SK-N-SH (cell line): Measurements from ENCODE around the gene RAB33B. TPM values are rescaled to one million over a fixed set of nuclear protein-coding genes. Genes with fewer than 3 reads are reported as not detected.

Experiments used
- CTCF ChIA-PET: fragments of 300-600, 350-600 bp; formaldehyde crosslinking; extraction: SDS; loops from one replicate; lab custom pipeline; 2021; lab: Yijun Ruan, JAX
- POLR2A ChIA-PET: fragments of 350-600 bp; sonication (Branson Sonifier 250); formaldehyde crosslinking; extraction: SDS; loops from one replicate; lab custom pipeline; 2020; ENCODE audit warnings: antibody characterized with exemption, inconsistent platforms; lab: Yijun Ruan, JAX
- DNase-seq: peaks from one replicate; pipeline ENCODE4 v3.0.0; 2012
- H2AFZ ChIP-seq: fragments of 200-600 bp; sonication (generic); 2 replicates; pipeline ENCODE4 v1.8.1; 2016; ENCODE audit warnings: antibody characterized with exemption, mild to moderate bottlenecking, low read depth
- H3F3A ChIP-seq: fragments of 200-600 bp; sonication (generic); replicated peaks from 2 replicates; pipeline ENCODE3; 2016; ENCODE audit warnings: antibody characterized with exemption, mild to moderate bottlenecking; ENCODE audit not compliant: insufficient read depth
- H3K27ac ChIP-seq, 2 experiments: fragments of 200-500 bp in 1 of 2; fragments of 200-600 bp in 1 of 2; sonication (Bioruptor generic) in 1 of 2; sonication (generic), shearing (Covaris generic) in 1 of 2; 2 replicates each; pipeline versions ENCODE4 v1.5.1 to v1.6.1; 2014 to 2016; ENCODE audit warnings: low read depth in 2 of 2, inconsistent platforms in 1 of 2, low read length in 1 of 2, mild to moderate bottlenecking in 1 of 2, mixed read lengths in 1 of 2
- H3K27me3 ChIP-seq: fragments of 200-600 bp; sonication (generic), shearing (Covaris generic); 2 replicates; pipeline ENCODE4 v1.6.1; 2016; ENCODE audit warnings: mixed run types; ENCODE audit not compliant: insufficient read depth
- H3K36me3 ChIP-seq, 2 experiments: fragments of 200-500 bp in 1 of 2; fragments of 200-600 bp in 1 of 2; sonication (Bioruptor generic) in 1 of 2; sonication (generic) in 1 of 2; replicated peaks in 1 of 2; 2 replicates each; pipeline versions ENCODE3 to v1.5.1; 2014 to 2016; ENCODE audit warnings: low read length in 1 of 2, mild to moderate bottlenecking in 1 of 2; ENCODE audit not compliant: insufficient read depth in 2 of 2, control insufficient read depth in 1 of 2
- H3K4me1 ChIP-seq, 2 experiments: fragments of 200-500 bp in 1 of 2; fragments of 200-600 bp in 1 of 2; sonication (Bioruptor generic) in 1 of 2; sonication (generic), shearing (Covaris generic) in 1 of 2; 2 replicates each; pipeline versions ENCODE4 v1.5.1 to v1.6.1; 2014 to 2016; ENCODE audit warnings: low read depth in 1 of 2, low read length in 1 of 2, mixed run types in 1 of 2; ENCODE audit not compliant: insufficient read depth in 2 of 2, control insufficient read depth in 1 of 2
- H3K4me2 ChIP-seq: fragments of 200-600 bp; sonication (generic), shearing (Covaris generic); 2 replicates; pipeline ENCODE4 v1.6.1; 2017; ENCODE audit warnings: mixed run types
- H3K4me3 ChIP-seq, 2 experiments: fragments of 200-500 bp in 1 of 2; fragments of 200-600 bp in 1 of 2; sonication (Bioruptor generic) in 1 of 2; sonication (generic), shearing (Covaris generic) in 1 of 2; 2 replicates each; pipeline versions ENCODE4 v1.5.1 to v1.8.1; 2014 to 2016; ENCODE audit warnings: low read depth in 2 of 2, inconsistent platforms in 1 of 2, low read length in 1 of 2, mild to moderate bottlenecking in 1 of 2, mixed read lengths in 1 of 2, moderate library complexity in 1 of 2
- H3K79me2 ChIP-seq: fragments of 200-600 bp; sonication (generic); 2 replicates; pipeline ENCODE4 v1.8.1; 2017; ENCODE audit warnings: mild to moderate bottlenecking; ENCODE audit not compliant: insufficient read depth
- H3K9ac ChIP-seq: fragments of 200-600 bp; sonication (generic); 2 replicates; pipeline ENCODE4 v1.6.1; 2017; ENCODE audit warnings: mixed run types
- H3K9me2 ChIP-seq: fragments of 200-600 bp; sonication (generic); 2 replicates; pipeline ENCODE4 v1.6.1; 2017; ENCODE audit warnings: mixed run types
- H3K9me3 ChIP-seq: fragments of 200-600 bp; sonication (generic); 2 replicates; pipeline ENCODE4 v1.6.1; 2017; ENCODE audit warnings: mixed run types, mild to moderate bottlenecking, moderate library complexity
- H4K20me1 ChIP-seq: fragments of 200-600 bp; sonication (generic); 2 replicates; pipeline ENCODE4 v1.6.1; 2017; ENCODE audit warnings: mild to moderate bottlenecking, mixed run types; ENCODE audit not compliant: insufficient read depth
- CHD2 ChIP-seq: fragments of 150-350 bp; IDR thresholded peaks from 2 replicates; pipeline ENCODE4 v1.6.1; 2018; ENCODE audit warnings: low read length; ENCODE audit not compliant: partially characterized antibody
- CTCF ChIP-seq: fragments of 200-600 bp; sonication (generic); IDR thresholded peaks from 2 replicates; pipeline ENCODE4 v1.6.1; 2017; ENCODE audit warnings: antibody characterized with exemption, mild to moderate bottlenecking, moderate library complexity
- EP300 ChIP-seq, 2 experiments: IDR thresholded peaks; 2 replicates each; pipeline versions ENCODE4 v1.4.0 to v1.6.1; 2012; ENCODE audit warnings: borderline replicate concordance in 1 of 2, low read depth in 1 of 2, low read length in 1 of 2
- FOXJ3 ChIP-seq: sonication (generic); formaldehyde crosslinking; IDR thresholded peaks from 2 replicates; pipeline ENCODE4 v1.5.1; 2020; ENCODE audit warnings: mild to moderate bottlenecking, missing genetic modification reagents
- FOXM1 ChIP-seq: IDR thresholded peaks from 2 replicates; pipeline ENCODE4 v1.4.0; 2012; ENCODE audit warnings: low read depth, mild to moderate bottlenecking
- GABPA ChIP-seq: IDR thresholded peaks from 2 replicates; pipeline ENCODE4 v1.4.0; 2012; ENCODE audit warnings: low read depth, mild to moderate bottlenecking
- MAX ChIP-seq: IDR thresholded peaks from 2 replicates; pipeline ENCODE4 v1.4.0; 2012; ENCODE audit warnings: low read depth
- MEF2A ChIP-seq: IDR thresholded peaks from 2 replicates; pipeline ENCODE4 v1.4.0; 2012; ENCODE audit warnings: low read depth, borderline replicate concordance
- NFIC ChIP-seq: IDR thresholded peaks from 2 replicates; pipeline ENCODE4 v1.4.0; 2012; ENCODE audit warnings: borderline replicate concordance
- NRF1 ChIP-seq: IDR thresholded peaks from 2 replicates; pipeline ENCODE4 v1.6.1; 2012; ENCODE audit warnings: low read depth, mild to moderate bottlenecking, low read length
- PBX3 ChIP-seq: IDR thresholded peaks from 2 replicates; pipeline ENCODE4; 2012
- RAD21 ChIP-seq: IDR thresholded peaks from 2 replicates; pipeline ENCODE4 v1.6.1; 2012; ENCODE audit warnings: mild to moderate bottlenecking, low read length
- REST ChIP-seq: IDR thresholded peaks from 2 replicates; pipeline ENCODE4 v1.6.1; 2012; ENCODE audit warnings: mild to moderate bottlenecking, low read depth, low read length, moderate library complexity
- RFX5 ChIP-seq: IDR thresholded peaks from 2 replicates; pipeline ENCODE4 v1.6.1; 2012; ENCODE audit warnings: mild to moderate bottlenecking, improper control_type of control experiment, low read length
- RXRA ChIP-seq: IDR thresholded peaks from 2 replicates; pipeline ENCODE4 v1.4.0; 2012; ENCODE audit warnings: low read depth, mild to moderate bottlenecking, borderline replicate concordance
- SMC3 ChIP-seq: IDR thresholded peaks from 2 replicates; pipeline ENCODE4 v1.6.1; 2012; ENCODE audit warnings: low read depth, low read length, improper control_type of control experiment
- TCF12 ChIP-seq: IDR thresholded peaks from 2 replicates; pipeline ENCODE4 v1.4.0; 2012
- TEAD4 ChIP-seq: IDR thresholded peaks from 2 replicates; pipeline ENCODE4 v1.4.0; 2012; ENCODE audit warnings: mild to moderate bottlenecking, borderline replicate concordance; ENCODE audit not compliant: insufficient read depth
- USF1 ChIP-seq: IDR thresholded peaks from 2 replicates; pipeline ENCODE4 v1.4.0; 2012; ENCODE audit warnings: low read depth, borderline replicate concordance
- ZBTB33 ChIP-seq: IDR thresholded peaks from 2 replicates; pipeline ENCODE4 v1.4.0; 2012; ENCODE audit warnings: low read depth, borderline replicate concordance
- WGBS: methylation state at CpG from one replicate; pipeline ENCODE4 v1.1.6; 2017; ENCODE audit warnings: low lambda C conversion rate; 5-methylcytosine and 5-hydroxymethylcytosine counted together
- polyA plus RNA-seq, 3 experiments: library from polyadenylated mRNA; depleted of rRNA; stranded (reverse); fragments of >200 nt; gene quantifications; 2 replicates each; pipeline ENCODE4 v1.2.3, GENCODE V29; 2012

RAB33B gene
- polyA plus RNA-seq, 1 of the 3 experiments (the other 2 are of a cell fraction) = 2.3 TPM

GRCh38 chr4:139524062-139524631 lies 70.2 kb downstream of the RAB33B start:
- Histone ChIP-seq H3K4me1 (no peaks in the 10 kb centered on the region), H3K9me3 (no peaks in the 10 kb centered on the region), H3K9ac (no peak overlapping the region), H3K4me3 (no peak overlapping the region), H2AFZ (no peak overlapping the region), H3F3A (peaks cover 2% of the 10 kb centered on the region), H3K4me2 (no peak overlapping the region), H3K27me3 (no peaks in the 10 kb centered on the region), H3K36me3 (peaks cover 34 to 53% of the 10 kb centered on the region in 2 experiments), H4K20me1 (no peaks in the 10 kb centered on the region), H3K9me2 (no peaks in the 10 kb centered on the region), H3K27ac (no peak overlapping the region), H3K79me2 (no peaks in the 10 kb centered on the region)
- WGBS = 91% methylated on average over 4 of the region's 4 CpGs
- no peak for DNase-seq
- ChIA-PET CTCF (no interaction called here), POLR2A (no interaction called here)
- TF ChIP-seq MEF2A (no peak), NFIC (no peak), TEAD4 (no peak), CHD2 (no peak), RFX5 (no peak), TCF12 (no peak), USF1 (no peak), RAD21 (no peak), CTCF (no peak), PBX3 (no peak), GABPA (no peak), SMC3 (no peak), FOXJ3 (CRISPR knock-in tag) (no peak), NRF1 (no peak), ZBTB33 (no peak), REST (no peak), MAX (no peak), FOXM1 (no peak), EP300 (IDR thresholded peaks at IDR 0.05; ENCODE audit: borderline replicate concordance in 1 of 2, low read depth in 1 of 2, low read length in 1 of 2) (no peak), RXRA (no peak)
